ENCODE results near the gene XXYLT1. TPM values are rescaled to one million over a fixed set of nuclear protein-coding genes. Genes with fewer than 3 reads are reported as not detected.
"Not testable (repeated sequence)": the region's sequence is repeated elsewhere in the genome, so short reads cannot be mapped to it uniquely, and the experiment has no call there.

XXYLT1 gene
- total RNA-seq, 1 donor from 2014 or later = 41.1 TPM

DNA sequence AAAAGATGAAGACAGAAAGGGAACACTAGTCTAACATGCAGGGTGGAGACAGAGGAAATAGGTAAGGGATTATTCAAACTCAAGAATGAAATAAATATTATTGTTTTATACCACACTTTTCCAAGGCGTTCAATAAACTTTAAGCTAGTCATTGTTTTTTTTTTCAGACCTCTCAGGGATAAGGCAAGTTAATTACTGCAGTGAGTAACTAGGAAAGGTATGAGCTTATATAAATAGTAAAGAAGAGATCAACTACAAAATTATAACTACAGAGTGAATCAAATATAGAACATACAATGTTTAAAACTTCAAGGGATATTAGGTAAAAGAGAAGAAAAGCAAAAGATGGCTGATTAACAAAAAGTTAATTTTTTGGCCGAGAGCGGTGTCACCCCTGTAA, 31.5 kb upstream of the XXYLT1 start:
- no peak overlapping the region for H3K4me3 Mint-ChIP-seq
- H3K27ac Mint-ChIP-seq (ENCODE audit: unreplicated experiment) = peak overlapping the region; percentile 14
- H3K27me3 Mint-ChIP-seq (ENCODE audit: low read depth) = no peaks in the 10 kb centered on the region
- TF ChIP-seq, protein P1, sequence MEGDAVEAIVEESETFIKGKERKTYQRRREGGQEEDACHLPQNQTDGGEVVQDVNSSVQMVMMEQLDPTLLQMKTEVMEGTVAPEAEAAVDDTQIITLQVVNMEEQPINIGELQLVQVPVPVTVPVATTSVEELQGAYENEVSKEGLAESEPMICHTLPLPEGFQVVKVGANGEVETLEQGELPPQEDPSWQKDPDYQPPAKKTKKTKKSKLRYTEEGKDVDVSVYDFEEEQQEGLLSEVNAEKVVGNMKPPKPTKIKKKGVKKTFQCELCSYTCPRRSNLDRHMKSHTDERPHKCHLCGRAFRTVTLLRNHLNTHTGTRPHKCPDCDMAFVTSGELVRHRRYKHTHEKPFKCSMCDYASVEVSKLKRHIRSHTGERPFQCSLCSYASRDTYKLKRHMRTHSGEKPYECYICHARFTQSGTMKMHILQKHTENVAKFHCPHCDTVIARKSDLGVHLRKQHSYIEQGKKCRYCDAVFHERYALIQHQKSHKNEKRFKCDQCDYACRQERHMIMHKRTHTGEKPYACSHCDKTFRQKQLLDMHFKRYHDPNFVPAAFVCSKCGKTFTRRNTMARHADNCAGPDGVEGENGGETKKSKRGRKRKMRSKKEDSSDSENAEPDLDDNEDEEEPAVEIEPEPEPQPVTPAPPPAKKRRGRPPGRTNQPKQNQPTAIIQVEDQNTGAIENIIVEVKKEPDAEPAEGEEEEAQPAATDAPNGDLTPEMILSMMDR (conservative IDR thresholded peaks at IDR 0.05) = no peak
- no peaks in the 10 kb centered on the region for H3K4me1 Mint-ChIP-seq
- no peak for DNase-seq (ENCODE audit: low read depth, low spot score)
- H3K9me3 Mint-ChIP-seq = no peaks in the 10 kb centered on the region
- peaks cover 13% of the 10 kb centered on the region for H3K36me3 Mint-ChIP-seq (ENCODE audit: low read depth)

DNA sequence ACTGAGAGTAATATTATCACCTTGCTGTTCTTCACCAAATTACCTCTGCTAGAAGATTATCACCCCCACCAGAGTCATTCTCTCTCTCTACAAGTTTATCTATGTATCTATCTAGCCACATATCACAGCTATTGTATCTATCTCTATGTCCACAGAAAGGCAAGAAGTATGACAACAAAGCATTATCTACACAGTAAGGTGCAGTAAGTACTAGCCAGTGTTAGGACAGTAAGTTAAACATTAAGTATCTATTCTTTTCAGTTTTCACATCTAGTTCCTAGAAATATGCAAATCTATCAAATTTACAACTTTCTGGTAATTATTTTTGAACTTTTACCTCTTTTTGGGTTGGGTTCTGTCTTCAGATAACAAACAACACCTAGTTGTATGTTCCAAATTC, 26.5 kb upstream of the XXYLT1 start:
- Mint-ChIP-seq H3K9me3 (no peaks in the 10 kb centered on the region), H3K27me3 (ENCODE audit: low read depth) (no peaks in the 10 kb centered on the region), H3K4me1 (no peaks in the 10 kb centered on the region), H3K27ac (ENCODE audit: unreplicated experiment) (no peak overlapping the region), H3K36me3 (ENCODE audit: low read depth) (peaks cover 8% of the 10 kb centered on the region), H3K4me3 (no peak overlapping the region)
- TF ChIP-seq, protein P1 (conservative IDR thresholded peaks at IDR 0.05) = no peak
- no peak for DNase-seq (ENCODE audit: low read depth, low spot score)

DNA sequence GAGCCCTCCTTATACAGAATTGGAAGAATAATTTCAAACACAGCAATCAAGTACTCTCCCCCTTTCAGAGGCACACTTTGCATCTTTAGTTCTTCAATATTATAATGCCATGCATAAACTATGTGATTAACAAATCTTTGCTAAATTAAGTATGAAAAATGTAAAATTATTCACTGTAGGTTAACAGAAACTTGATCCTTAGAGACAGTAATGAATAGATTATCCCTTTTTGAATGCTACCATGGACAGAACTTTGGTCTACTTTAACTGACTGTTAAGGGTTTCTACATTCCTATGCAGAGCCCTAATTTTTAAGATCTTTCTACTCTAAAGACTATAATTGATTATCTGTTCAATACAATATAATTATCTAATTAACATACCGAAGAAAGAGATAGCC, 25.7 kb upstream of the XXYLT1 start:
- DNase-seq (ENCODE audit: low read depth, low spot score) = no peak
- peaks cover 12% of the 10 kb centered on the region for H3K36me3 Mint-ChIP-seq (ENCODE audit: low read depth)
- H3K4me3 Mint-ChIP-seq = no peak overlapping the region
- TF ChIP-seq, protein P1 (conservative IDR thresholded peaks at IDR 0.05) = no peak
- H3K27ac Mint-ChIP-seq (ENCODE audit: unreplicated experiment) = no peak overlapping the region
- no peaks in the 10 kb centered on the region for H3K4me1 Mint-ChIP-seq
- H3K9me3 Mint-ChIP-seq = no peaks in the 10 kb centered on the region
- no peaks in the 10 kb centered on the region for H3K27me3 Mint-ChIP-seq (ENCODE audit: low read depth)

DNA sequence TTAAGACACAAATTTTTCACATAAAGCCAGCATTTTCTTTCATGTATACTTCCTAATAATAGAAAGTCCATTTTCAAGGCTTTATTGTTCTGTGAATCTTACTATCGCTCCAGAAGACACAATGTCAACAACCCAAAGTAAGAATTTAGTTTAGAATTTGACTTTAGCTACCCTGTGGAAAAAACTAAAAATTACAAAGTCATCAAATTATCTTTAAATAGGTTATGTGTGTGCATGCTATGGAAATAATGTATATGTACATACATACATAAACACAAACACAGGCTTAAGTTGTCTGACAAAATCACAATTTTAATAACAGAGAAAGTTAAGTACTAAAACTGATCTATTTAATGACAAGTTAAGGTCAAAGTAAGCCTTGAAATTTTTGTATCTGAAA, 20.2 kb upstream of the XXYLT1 start:
- Mint-ChIP-seq H3K9me3 (no peaks in the 10 kb centered on the region), H3K27me3 (ENCODE audit: low read depth) (no peaks in the 10 kb centered on the region), H3K4me3 (no peak overlapping the region), H3K4me1 (no peaks in the 10 kb centered on the region), H3K27ac (ENCODE audit: unreplicated experiment) (no peak overlapping the region), H3K36me3 (ENCODE audit: low read depth) (peaks cover 11% of the 10 kb centered on the region)
- DNase-seq (ENCODE audit: low read depth, low spot score) = no peak
- TF ChIP-seq, protein P1 (conservative IDR thresholded peaks at IDR 0.05) = no peak

DNA sequence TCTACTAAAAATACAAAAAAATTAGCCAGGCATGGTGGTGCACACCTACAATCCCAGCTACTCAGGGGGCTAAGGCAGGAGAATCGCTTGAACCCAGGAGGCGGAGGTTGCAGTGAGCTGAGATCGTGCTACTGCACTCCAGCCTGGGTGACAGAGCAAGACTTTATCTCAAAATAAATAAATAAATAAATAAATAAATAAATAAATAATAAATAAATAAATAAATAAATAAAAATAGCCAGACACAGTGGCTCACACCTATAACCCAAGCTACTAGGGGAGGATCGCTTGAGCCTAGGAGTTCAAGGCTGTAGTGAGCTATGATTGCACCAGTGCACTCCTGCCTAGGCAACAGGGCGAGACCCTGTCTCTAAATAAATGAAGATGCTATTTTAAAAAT, 19.7 kb upstream of the XXYLT1 start:
- H3K27ac Mint-ChIP-seq (ENCODE audit: unreplicated experiment); H3K4me3 Mint-ChIP-seq; H3K9me3 Mint-ChIP-seq; DNase-seq (ENCODE audit: low read depth, low spot score); H3K4me1 Mint-ChIP-seq; H3K27me3 Mint-ChIP-seq (ENCODE audit: low read depth): not testable (repeated sequence)
- H3K36me3 Mint-ChIP-seq (ENCODE audit: low read depth) = peaks cover 11% of the 10 kb centered on the region

DNA sequence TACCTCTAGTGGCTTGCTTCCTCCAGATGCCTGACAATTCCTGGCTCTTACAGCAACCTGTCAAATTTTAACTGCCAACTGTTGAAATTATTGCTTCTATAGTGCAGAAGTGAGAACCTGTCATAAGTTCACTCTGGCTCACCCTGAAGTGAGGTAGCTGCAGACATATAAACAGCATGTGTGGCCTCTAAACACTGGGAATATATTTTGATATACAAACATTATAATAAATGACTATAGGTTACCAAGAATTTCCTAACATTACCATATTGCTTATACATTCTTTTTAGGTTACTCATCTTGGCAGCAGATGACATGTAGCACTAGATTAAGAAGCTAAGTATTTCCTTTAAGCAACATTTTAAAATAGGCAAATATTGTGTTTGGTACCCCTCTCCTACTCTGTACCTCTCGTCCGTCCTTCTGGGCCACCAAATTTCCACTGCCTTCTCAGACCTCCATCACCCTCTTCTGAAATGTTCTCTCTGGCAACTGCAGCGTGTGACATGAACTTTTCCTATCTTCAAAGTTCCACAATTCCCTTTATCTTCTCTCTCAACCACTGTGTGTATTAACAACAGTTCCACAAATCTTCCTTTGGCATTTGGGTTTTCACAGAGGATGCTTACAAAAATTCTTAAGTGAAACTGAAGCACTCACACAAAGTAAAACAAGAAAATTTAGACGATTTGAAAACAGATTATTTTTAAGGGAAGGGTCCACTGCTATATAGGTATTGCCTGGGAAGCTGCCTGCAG, 15.3 kb upstream of the XXYLT1 start:
- no peaks in the 10 kb centered on the region for H3K4me1 Mint-ChIP-seq
- H3K4me3 Mint-ChIP-seq = no peak overlapping the region
- H3K27me3 Mint-ChIP-seq (ENCODE audit: low read depth) = no peaks in the 10 kb centered on the region
- no peaks in the 10 kb centered on the region for H3K9me3 Mint-ChIP-seq
- TF ChIP-seq, protein P1 (conservative IDR thresholded peaks at IDR 0.05) = no peak
- H3K36me3 Mint-ChIP-seq (ENCODE audit: low read depth) = peaks cover 2% of the 10 kb centered on the region
- DNase-seq (ENCODE audit: low read depth, low spot score) = no peak
- no peak overlapping the region for H3K27ac Mint-ChIP-seq (ENCODE audit: unreplicated experiment)
